Ovary (tissue), 3 donors: ENCODE measurements around the gene METAP2.

Experiments used
- CTCF ChIP-seq, 3 donors: fragments of 450-650 bp in 2 of 3; fragments of 200-600 bp in 1 of 3; IDR thresholded peaks; one replicate each; pipeline versions ENCODE4 v1.5.1 to v1.8.0; 2016 to 2022; ENCODE audit warnings: antibody characterized with exemption in 3 of 3, mild to moderate bottlenecking in 1 of 3
- EP300 ChIP-seq: sonication (generic); formaldehyde crosslinking; IDR thresholded peaks from one replicate; pipeline ENCODE4 v1.6.1; 2017; ENCODE audit warnings: antibody characterized with exemption
- donor health status: DM: no; HTN: no; CAD: no.

- no peak for TF ChIP-seq EP300
- TF ChIP-seq CTCF (IDR thresholded peaks at IDR 0.05), result no peak
Measured at GRCh38 chr12:95473231-95473883, 595 bp upstream of the METAP2 start.
